NCI-H2227 treated with DMSO at 0.1 percent for 48 hours (cell line): ENCODE results near the gene C10orf71.

Experiments used
- DNase-seq: peaks from one replicate; lab custom pipeline; 2025; lab: John Stamatoyannopoulos, UW

The C10orf71 gene, protein sequence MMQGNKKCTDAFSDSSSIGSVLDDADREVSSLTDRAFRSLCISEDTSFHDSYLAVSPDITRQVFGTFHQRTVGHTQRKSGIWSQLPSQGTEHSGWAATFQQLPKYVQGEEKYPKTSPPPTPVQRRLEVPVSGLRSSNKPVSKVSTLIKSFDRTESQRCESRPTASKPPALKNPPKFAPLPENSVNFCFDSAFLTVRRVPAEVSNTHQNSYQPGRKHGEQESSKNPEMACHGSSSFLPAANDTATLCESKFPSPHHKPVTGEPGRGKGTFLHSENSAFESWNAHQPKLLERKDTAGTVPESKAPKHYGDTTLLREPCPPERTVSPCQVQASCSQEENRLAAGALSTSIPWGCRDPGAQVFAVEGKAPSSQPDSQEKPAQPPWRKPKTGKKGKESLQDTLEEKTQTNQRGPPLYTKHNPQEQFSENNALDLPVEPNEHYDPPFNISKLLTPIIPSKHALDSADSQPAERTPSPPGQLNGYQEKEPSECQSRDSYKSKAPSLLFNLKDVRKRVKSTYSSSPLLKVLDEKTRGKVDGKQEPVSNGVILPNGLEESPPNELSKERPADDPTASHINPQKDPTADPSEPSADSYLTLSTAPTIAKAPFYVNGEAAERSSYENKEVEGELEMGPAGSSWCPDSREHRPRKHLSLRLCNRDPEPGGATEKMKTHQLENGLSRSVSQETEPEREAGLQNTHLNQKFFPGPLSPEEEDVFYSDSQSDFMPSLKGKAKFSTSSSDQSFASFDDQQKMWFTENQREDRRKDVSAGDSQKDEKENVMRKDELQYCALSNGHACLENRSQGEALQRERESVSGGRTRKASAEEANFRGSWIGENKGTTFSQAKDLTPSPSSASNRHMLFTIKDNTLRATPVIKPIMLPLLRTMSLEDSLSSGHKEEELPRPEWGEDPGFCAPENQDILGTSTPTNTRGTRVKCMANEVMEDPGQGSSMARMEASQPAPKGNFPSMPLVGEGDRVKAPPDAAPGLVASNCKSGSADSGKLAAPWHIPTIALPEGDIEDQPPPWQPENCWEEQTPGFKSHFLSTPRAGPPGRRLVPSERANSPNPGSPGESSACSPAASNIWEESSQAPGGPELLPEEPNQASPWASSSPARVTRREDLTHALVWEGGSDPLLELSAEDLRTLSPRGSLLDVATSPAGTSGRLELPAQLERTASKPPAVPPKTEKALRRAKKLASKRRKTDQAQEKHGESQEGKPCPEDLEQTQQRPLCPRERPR (N-terminal part only)

DNA sequence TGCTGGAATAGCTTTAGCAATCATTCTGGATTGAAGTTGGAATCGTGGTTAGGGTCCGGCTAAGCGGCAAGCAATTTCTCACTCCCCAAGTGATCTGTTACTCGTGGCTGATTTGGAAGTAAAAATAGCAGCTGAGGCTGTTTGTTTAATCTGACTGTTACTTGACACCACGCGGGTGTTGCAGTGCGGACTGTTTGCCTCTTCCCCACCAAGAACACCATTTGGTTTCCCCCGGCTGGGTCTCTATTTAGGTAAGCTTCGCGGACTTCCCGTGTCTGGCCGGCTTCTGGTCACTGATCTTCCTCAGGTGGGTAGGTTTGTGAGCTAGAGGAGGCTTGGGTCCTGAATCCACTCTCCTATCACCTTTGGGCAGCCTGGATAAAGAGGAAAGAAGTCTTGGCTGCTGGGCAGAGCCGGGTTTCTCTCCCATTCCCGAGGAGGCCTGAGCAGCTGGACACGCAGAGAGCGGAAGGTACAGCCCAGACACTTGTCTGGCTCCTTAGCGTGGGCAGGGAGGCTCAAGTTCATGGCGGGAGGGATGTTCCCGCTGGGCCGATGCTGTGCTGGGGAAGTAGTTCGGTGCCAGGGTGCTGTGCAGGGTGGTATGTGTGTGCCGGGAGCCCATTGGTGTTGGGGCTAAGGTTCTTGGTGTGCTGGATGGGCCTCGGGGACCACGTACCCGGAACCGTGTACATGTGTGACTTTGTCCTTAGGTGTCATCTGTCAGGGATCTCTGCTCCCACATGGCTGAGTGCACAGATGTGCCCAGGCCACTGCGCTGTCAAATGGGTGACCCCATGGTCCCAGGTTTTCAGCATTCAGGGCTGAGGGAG is at the start of gene C10orf71:
C10orf71 (plus strand) TSS at position 188 of the 833 bp plus-strand sequence. CDS start 23,376 bp downstream, outside the sequence.
- no peak for DNase-seq

DNA sequence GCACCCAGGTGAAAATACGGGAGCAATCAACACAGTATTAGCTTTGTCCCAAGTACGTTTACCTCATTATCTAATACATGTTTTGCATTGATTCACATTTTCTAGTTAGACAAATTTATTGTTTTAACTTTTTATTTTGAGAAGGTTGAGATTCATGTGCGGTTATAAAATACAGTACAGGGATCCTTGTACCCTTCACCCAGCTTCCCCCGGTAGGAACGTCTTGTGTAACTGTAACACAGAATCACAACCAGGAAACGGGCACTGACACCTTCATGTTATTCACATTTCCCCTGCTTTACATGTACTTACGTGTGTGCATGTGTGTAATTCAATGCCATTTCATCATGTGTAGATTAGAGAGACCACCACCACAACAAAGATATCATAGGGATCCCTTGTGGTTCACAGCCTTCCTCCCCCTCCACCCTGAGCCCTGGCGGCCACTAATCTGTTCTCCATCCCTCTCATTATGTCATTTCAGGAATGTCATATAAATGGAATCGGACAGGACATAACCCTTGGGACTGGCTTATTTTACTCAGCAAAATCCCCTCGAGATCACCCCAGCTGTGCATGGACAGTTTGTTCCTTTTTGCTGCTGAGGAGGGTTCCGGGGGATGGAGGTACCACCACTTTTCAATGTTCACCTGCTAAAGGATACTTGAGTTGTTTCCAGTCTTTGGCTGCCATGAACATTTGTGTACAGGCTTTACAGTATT is 46.5 kb upstream of the C10orf71 start:
- DNase-seq = no peak

DNA sequence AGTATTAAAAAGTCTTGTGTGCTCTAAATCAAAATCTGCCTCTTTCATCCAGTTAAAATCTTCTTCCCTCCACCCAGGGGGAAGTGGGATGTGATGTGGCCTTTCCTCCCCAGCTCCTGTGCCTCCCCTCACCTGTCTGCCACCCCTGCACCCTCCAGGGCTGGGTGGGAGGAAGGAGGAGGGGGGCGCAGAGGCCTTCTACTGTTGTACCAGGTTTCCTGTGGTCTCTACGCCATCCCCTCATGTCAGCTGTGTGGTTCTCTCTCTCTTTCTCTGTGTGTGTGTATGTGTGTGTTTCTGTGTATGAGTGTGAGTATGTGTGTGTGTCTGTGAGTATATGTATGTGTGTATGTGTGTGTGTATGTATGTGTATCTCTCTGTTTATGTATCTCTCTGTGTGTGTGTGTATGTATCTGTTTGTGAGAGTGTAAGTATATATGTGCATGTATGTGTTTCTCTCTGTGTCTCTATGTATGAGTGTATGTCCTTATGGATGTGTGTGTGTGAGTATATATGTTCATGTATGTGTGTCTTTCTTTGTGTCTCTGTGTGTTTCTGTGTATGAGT is 45.5 kb upstream of the C10orf71 start:
- no peak for DNase-seq

DNA sequence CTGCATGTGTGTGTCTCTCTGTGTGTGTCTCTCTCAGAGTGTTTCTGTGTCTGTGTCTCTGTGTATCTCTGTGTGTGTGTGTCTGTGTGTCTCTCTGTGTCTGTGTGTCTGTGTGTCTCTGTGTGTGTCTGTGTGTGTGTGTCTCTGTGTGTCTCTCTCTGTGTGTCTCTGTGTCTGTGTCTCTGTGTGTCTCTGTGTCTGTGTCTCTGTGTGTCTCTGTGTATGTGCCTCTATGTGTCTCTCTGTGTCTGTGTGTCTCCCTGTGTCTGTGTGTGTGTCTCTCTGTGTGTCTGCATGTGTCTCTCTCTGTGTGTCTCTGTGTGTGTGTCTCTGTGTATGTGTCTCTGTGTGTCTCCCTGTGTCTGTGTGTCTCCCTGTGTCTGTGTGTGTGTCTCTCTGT is 44.8 kb upstream of the C10orf71 start:
- DNase-seq = no peak

DNA sequence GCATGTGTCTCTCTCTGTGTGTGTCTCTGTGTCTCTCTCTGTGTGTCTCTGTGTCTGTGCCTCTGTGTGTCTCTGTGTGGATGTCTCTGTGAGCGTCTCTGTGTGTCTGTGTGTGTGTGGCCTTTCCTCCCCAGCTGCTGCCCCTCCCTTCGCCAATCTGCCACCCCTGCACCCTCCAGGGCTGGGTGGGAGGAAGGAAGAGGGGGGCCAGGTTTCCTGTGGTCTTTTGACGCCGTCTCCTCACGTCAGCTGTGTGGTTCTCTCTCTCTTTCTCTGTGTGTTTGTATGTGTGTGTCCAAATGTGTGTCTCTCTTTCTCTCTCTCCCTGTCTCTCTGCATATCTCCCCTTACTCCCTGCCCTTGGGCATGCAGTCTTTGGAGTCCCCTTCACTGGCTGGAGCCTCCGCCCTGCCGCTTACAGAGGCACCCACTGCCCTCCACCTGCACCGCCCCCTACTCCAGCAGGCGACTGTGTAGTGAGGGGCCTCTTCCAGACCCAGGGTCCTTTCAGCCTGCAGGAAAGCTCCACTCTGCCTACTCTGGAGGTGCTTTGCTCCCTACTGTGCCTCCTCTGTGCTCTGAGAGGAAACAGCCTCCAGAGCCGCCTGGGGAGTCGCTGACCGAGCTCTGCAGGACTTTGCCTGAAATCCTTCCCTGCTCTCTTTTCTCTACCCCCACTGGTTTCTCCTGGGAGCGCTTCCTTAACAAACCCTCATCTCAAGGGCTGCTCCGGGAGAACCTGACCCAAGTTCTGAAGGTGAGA is 44.2 kb upstream of the C10orf71 start:
- DNase-seq = no peak

DNA sequence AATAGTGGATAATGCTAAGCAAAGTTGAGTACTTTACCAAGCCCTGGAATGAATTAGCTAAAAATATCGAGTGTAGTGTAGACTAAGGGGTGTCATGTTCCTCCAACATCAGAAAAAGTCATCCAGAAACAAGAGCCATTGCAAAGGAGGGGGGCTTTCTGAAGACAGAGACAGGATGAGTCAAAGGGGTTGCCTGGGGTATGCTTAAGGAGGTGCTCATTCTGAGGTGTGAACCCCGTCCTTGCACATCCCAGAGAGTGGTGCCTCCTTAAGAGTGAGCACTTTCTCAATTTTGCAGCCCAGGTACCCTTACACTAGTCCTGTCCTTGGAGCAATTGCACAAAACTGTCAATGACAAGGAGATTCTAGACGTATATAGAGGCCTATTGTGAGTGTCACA is 43.1 kb upstream of the C10orf71 start:
- no peak for DNase-seq

DNA sequence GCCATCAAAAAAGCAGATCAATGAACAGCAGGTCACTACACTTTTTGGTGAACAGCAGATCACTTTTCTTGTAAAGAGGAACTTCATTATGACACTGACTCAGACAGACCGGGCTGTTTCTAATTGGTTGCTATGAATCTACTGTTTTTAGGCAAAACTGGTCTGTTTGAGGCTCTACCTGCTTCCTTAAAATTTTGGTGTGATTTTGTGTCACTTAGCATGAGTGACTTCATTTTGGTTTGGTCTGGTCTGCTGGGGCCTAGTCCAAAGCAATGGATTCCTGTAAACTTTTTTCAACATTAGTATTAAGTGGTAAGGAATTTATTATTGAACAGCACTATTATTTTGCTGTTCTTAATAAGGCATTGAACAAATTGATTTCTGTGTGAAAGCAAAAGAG is 41.8 kb upstream of the C10orf71 start:
- DNase-seq = no peak

DNA sequence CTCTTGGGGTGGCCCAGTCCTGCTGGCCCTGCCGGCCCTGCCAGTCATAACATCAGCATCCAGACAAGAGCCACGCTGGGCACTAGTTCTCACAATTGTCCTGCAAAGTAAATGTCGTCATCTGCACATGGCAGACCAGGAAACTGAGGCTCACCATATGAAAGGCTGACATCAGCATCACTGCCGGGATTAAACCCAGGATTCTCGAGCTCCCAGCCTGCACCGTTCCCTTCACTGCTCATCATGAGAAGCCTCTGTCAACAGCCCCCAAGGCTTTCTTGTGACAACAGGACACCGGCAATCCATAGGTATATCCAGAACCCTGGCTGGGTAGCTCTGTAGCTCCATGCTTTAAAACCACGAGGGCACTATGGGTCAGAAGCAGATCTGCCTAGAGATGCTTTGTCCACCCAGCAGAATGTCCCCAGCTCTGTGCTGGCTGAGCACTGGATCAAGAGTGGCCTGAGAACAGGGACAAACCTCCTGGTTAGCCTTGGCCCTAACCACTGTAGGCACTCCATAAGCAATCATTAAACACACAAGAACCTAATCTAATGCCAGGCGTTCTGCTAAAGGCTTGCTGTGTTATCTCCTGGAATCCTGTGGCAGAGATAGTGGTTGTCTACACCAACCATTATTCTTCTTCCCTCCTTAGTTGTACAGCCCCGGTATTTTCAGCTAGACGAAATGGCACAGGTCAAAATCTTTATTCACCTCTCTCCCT is 41.2 kb upstream of the C10orf71 start:
- DNase-seq = no peak

DNA sequence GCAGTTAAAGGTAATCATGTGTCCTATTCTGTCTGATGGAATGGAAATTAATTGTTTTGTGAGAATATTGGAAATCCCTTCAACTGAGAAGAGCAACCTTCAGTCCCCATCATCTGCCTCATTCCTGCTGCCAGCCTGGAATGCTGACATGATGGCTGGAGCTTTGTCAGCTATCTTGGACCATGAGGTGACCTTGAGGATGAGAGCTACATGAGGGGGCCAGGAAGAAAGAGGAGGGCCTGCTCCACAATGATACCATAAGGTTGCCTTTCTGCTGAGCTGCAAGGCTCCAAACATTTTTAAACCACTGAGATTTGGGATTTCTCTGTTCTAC is 40.7 kb upstream of the C10orf71 start:
- DNase-seq = no peak

DNA sequence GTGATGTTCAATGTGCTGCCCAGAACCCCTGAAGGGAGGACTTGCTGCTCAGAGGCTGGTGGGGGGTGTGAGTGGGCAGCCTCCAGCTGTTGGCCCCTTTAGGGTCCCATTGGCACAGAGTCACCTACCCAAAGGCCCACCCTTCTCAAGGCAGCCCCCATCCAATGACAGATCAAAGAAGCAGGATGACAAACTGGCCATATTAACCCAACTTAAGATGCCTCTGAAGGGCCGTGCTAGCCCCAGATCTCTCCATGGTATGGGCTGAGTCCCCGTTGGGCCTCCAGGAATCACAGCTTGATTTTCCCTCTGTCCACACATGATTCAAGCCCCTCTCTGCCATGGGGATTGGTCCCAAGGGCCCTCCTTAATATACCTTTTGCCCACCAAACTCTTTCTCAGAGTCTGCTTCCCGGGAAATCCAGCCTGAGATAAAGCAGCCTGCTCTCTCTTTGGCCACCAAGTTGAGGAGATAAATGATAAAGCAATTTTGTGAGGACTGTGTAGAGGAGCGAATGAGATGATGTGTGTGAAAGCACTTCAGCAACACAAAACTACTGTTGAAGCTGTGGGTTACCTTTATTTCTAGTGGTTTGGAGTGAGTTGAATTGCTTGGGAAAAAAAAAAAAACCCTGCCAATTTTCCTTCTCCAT is 38.2 kb upstream of the C10orf71 start:
- no peak for DNase-seq

DNA sequence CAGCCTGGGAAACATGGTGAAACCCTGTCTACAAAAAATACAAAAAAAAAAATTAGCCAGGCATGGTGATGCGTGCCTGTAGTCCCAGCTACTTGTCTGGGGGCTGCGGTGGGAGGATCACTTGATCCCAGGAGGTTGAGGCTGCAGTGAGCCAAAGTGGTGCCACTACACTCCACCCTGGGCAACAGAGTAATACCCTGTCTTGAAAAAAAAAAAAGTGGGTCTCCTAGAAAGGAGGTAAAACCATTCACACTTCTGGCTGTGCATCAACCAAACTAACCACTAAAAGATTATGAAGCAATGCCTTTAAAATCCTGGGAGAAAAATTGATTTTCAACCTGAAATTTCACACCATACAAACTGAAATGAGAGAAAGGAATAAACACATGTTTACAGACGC is 35.4 kb upstream of the C10orf71 start:
- no peak for DNase-seq

DNA sequence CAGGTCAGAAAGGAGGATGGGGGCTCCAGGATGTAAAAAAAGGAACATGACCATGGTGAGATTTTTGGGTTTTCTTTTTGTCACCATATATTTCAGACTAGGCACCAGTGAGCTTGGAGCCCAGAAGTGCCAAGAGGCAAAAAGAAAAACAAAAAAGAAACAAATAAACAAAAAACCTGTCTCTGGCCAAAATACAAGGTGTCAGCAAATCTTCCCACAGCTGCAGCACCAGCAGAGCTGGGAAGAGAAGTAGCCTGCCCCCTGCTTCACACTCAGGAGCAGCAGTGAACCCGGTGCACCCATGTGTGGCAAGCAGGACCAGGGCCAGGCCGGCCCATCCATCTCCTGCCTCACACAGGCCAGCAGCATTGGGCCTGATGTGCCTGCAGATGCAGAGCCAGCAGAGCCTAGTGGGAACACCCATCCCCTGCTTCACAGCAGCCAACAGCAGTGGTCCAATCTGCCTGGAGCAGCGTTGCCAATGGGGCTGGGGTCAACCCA is 34.7 kb upstream of the C10orf71 start:
- no peak for DNase-seq

DNA sequence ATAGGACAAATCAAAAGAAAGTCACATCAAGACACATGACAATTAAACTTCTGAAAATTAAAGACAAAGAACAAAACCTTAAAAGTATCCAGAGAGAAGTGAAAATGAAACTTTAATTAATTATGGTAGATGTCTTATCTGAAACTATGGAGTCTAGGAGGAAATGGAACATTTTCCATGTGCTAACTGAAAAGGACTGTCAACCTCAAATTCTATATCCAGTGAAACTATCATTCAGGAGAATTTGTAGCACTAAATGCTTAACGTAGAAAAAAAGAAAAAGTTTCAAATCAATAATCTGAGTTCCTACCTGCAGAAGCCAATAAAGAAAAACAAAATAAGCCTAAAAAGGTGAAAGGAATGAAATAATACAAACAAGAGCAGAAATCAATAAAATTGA is 33.1 kb upstream of the C10orf71 start:
- no peak for DNase-seq

DNA sequence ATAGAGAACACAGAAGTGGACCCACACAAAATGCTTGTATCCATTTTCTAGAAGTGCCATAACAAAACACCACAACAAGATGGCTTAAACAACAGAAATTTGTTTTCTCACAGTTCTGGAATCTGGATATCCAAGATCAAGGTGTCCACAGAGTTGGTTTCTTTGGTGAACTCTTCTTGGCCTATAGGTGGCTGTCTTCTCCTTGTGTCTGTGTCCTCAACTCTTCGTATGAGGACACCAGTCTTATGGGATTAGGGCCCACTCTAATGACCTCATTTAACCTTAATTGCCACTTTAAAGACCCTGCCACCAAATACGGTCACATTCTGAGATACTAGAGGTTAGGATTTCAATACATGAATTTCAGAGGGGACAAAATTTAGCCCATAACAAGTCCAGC is 30.8 kb upstream of the C10orf71 start:
- DNase-seq = no peak

DNA sequence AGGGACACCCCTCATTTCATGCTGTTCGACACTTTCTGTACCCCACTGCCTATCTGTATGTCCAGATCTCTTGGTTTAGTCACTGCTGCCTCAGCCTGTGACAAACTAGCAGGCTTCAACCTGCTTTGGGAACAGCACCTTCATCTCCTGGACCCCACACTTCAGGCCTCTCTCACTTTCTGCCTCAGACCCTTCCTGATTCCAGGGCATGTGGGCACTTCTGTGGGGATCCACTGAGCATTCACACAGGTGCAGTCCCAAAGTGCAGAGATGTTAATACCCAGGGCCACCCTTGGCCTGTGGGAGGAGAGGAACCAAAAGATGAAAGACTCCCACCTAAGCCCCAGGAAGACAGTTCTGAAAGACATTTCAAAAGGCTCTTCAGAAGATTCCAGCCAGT is 29.4 kb upstream of the C10orf71 start:
- DNase-seq = no peak

DNA sequence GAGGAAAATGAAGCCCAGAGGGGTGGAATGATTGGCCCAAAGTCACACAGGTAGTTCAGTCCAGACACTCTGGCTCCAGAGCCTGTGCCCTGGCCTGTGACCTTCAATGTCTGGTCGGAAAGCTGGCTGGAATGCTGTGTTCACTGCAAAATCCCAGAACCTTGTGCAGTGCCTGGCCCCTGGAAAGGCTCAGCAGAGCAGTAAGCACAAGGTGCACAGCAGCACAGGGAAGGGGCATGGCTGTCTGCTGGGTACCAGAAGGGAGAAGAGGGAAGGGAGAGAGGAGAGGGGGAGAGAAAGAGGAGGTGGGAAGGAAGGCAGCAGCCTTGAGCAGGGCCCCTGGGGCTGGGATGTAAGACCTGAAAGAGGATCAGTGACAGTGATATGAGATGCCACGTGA is 28.4 kb upstream of the C10orf71 start:
- no peak for DNase-seq

DNA sequence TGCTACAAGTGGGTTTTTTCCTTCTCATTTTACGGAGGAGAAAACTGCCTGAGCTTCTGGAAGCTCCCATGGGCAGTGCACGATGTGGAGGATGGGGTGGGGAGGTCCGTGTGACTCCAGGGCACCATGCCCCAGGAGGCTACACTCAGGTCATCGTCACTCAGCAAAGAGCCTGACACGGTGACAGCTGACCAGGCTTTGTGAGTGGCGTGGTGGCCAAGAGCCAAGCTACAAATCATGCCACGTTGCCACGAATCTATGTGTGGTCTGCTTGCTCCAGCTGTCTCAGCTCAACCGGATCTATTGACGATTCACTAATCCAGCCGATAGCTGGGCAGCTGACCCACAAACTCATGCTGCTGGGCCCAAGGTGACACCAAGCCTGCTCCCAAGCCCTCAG is 27.6 kb upstream of the C10orf71 start:
- DNase-seq = no peak

DNA sequence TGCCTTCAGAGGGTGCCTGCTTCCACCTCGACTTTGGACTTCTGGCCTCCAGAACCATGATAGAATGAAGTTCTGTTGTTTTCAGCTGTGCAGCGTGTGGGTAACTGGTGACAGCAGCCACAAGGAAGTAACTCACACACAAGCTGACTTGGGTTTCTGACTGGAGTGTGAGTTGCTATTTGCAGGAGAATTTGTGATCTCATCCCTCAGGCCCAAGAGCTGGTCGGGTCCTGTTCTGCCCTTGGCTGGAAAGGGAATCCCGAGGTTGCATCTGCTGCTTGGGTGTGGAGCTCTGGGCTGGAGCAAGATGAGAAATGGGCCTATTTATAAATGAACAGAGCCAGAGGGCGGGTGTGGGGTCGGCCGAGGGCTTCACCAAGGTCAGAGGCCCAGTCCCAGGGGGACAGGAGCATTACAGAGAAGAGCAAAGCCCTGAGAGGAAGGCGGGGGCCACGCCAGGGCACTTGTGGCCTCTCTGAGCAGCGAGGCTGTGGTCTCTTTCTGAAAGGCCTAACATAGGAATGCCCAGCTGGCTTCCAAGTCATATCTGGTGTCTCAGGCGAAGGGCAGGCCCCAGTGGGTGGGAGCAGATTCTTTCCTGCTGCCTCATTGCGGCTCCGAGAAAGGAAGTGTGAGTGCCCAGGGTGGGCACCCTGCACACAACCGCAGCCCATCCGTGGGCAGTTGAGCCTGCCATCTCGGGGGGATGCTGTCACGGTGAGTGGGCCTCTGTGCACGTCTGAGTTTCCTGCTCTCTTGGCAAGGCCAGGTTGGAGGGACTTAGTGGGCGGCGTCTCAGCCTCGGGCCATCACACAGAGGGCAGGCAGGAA is 26.5 kb upstream of the C10orf71 start:
- no peak for DNase-seq
